Activated B cell treated with CpG ODN at 0.5 μM for 24 hours (primary cell): Measurements from ENCODE around the gene ABCB11. TPM values are rescaled to one million over a fixed set of nuclear protein-coding genes. Genes with fewer than 3 reads are reported as not detected.

Source experiments
- ATAC-seq: fragments of 200-7000 bp; cut with Tn5 transposase; one replicate; pipeline ENCODE4 v1.10.0; 2021; ENCODE audit warnings: low read depth, mild to moderate bottlenecking, moderate library complexity
- CTCF ChIA-PET: fragments of 350-600 bp; sonication (Branson Sonifier 250); formaldehyde crosslinking; loops from one replicate; lab custom pipeline; 2021; ENCODE audit warnings: antibody characterized with exemption; lab: Charles Lee
- POLR2A ChIA-PET: fragments of 350-600 bp; sonication (Branson Sonifier 250); formaldehyde crosslinking; loops from one replicate; lab custom pipeline; 2021; ENCODE audit warnings: antibody characterized with exemption; lab: Charles Lee
- DNase-seq: peaks from one replicate; pipeline ENCODE4 v3.0.0; 2022
- H3K27ac Mint-ChIP-seq: one replicate; pipeline ENCODE4 v1.8.0; 2020; ENCODE audit warnings: mixed read lengths
- H3K27me3 Mint-ChIP-seq: one replicate; pipeline ENCODE4 v1.8.0; 2021; ENCODE audit warnings: mixed read lengths
- H3K36me3 Mint-ChIP-seq: one replicate; pipeline ENCODE4 v1.8.0; 2021; ENCODE audit warnings: low read depth, mixed read lengths
- H3K4me1 Mint-ChIP-seq: one replicate; pipeline ENCODE4 v1.8.0; 2021; ENCODE audit warnings: mixed read lengths
- H3K4me3 Mint-ChIP-seq: one replicate; pipeline ENCODE4 v1.8.0; 2020; ENCODE audit warnings: mild to moderate bottlenecking, mixed read lengths
- H3K9me3 Mint-ChIP-seq: one replicate; pipeline ENCODE4 v1.8.0; 2020; ENCODE audit warnings: mixed read lengths
- CTCF ChIP-seq: fragments of 200-600 bp; IDR thresholded peaks from one replicate; pipeline ENCODE4 v1.8.0; 2022; ENCODE audit warnings: antibody characterized with exemption, mild to moderate bottlenecking
- intact Hi-C: fragments of 100-400 bp; cut with micrococcal nuclease; formaldehyde crosslinking; loops from one replicate; pipeline ENCODE4 v1.15.1; 2024
- total RNA-seq: library from RNA; stranded (reverse); gene quantifications from 2 replicates; pipeline ENCODE4 v1.2.3, GENCODE V29; 2022

Gene ABCB11
- total RNA-seq, 1 donor from 2014 or later, result not detected

GRCh38 chr2:169034256-169034655 lies 3.1 kb upstream of the ABCB11 start:
- Mint-ChIP-seq H3K36me3 (no peaks in the 10 kb centered on the region), H3K27ac (no peak overlapping the region), H3K9me3 (peaks cover 7% of the 10 kb centered on the region), H3K4me1 (peaks cover 13% of the 10 kb centered on the region), H3K4me3 (no peak overlapping the region), H3K27me3 (no peaks in the 10 kb centered on the region)
- ATAC-seq (no peak), DNase-seq (no peak)
- no peak for TF ChIP-seq CTCF
- ChIA-PET POLR2A (no interaction called here), CTCF (no interaction called here)
- intact Hi-C loops, result no loop called here

- no peaks in the 10 kb centered on the region for H3K36me3 Mint-ChIP-seq
- H3K4me1 Mint-ChIP-seq, result no peaks in the 10 kb centered on the region
- no peaks in the 10 kb centered on the region for H3K27me3 Mint-ChIP-seq
- POLR2A ChIA-PET, result no interaction called here
- CTCF ChIA-PET, result no interaction called here
- ATAC-seq (no peak), DNase-seq (no peak)
- H3K27ac Mint-ChIP-seq, result no peak overlapping the region
- TF ChIP-seq CTCF, result no peak
- peaks cover 7% of the 10 kb centered on the region for H3K9me3 Mint-ChIP-seq
- intact Hi-C loops, result no loop called here
- H3K4me3 Mint-ChIP-seq, result no peak overlapping the region
Measured at GRCh38 chr2:169029341-169029740, 1.8 kb downstream of the ABCB11 start.

DNA sequence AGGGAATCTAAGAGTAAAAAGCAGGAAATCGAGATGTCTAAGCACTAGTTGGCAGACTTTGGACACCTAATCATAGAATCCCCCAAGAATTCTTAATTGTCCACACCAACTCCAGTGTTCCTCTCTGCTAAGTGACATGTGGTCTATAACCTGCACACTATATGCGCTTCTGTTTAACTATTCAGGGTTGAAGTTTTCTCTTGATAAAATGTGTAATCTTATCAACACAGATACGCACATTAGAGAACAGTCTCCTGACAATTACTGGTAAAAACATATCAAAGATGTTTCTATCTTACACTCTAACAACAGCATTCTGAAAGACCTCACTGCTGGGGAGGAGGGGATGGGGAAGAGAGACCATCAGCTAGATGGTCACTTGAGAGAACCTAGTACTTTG lies 3.9 kb downstream of the ABCB11 start:
- Mint-ChIP-seq H3K36me3 (no peaks in the 10 kb centered on the region), H3K4me1 (no peaks in the 10 kb centered on the region), H3K27me3 (no peaks in the 10 kb centered on the region), H3K4me3 (no peak overlapping the region), H3K27ac (no peak overlapping the region), H3K9me3 (no peaks in the 10 kb centered on the region)
- TF ChIP-seq CTCF, result no peak
- ATAC-seq (no peak), DNase-seq (no peak)
- CTCF ChIA-PET, result no interaction called here
- POLR2A ChIA-PET, result no interaction called here
- intact Hi-C loops, result no loop called here

- Mint-ChIP-seq H3K4me3 (no peak overlapping the region), H3K27ac (no peak overlapping the region), H3K36me3 (no peaks in the 10 kb centered on the region), H3K27me3 (no peaks in the 10 kb centered on the region), H3K4me1 (no peaks in the 10 kb centered on the region), H3K9me3 (no peaks in the 10 kb centered on the region)
- intact Hi-C loops, result no loop called here
- DNase-seq (no peak), ATAC-seq (no peak)
- CTCF ChIA-PET, result no interaction called here
- POLR2A ChIA-PET, result no interaction called here
- TF ChIP-seq CTCF, result no peak
Measured at GRCh38 chr2:169026056-169026455, 5.1 kb downstream of the ABCB11 start.

DNA sequence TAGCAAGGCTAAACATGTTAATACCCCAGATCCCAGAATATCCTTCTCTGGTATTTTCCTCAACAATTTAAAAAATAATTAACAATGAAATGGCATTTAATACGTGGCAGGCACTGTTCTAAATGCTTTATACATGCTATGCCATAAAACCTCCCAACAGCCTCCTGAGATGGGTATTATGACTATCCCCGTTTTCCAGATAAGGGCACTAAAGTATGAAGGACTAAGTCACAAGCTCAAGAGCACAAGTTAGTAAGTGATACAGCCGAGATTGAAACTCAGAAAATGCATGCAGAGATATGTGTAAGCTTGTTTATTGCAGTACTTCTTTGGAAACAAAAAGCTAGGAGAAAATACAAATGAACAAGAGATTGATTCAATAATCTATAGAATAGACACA lies 8.0 kb downstream of the ABCB11 start:
- no peak for DNase-seq
- no peaks in the 10 kb centered on the region for H3K36me3 Mint-ChIP-seq
- H3K4me1 Mint-ChIP-seq, result no peaks in the 10 kb centered on the region
- H3K27me3 Mint-ChIP-seq, result no peaks in the 10 kb centered on the region
- H3K27ac Mint-ChIP-seq, result no peak overlapping the region
- no peak for TF ChIP-seq CTCF
- CTCF ChIA-PET, result interaction anchor here (0.6 kb wide), 1 partner anchor 117 kb away, joined by 3 read pairs; no protein-coding TSS in a partner anchor
- intact Hi-C loops, result no loop called here
- H3K9me3 Mint-ChIP-seq, result no peaks in the 10 kb centered on the region
- no peak for ATAC-seq
- POLR2A ChIA-PET, result no interaction called here
- no peak overlapping the region for H3K4me3 Mint-ChIP-seq
